Measurements from ENCODE around the gene SHE. TPM values are rescaled to one million over a fixed set of nuclear protein-coding genes. Genes with fewer than 3 reads are reported as not detected.

SHE gene
- total and polyA plus RNA-seq, 2 of the 8 experiments (the other 6 are each of a cell fraction or from before 2014, with no cell fraction given), result 0.44 to 0.45 TPM

DNA sequence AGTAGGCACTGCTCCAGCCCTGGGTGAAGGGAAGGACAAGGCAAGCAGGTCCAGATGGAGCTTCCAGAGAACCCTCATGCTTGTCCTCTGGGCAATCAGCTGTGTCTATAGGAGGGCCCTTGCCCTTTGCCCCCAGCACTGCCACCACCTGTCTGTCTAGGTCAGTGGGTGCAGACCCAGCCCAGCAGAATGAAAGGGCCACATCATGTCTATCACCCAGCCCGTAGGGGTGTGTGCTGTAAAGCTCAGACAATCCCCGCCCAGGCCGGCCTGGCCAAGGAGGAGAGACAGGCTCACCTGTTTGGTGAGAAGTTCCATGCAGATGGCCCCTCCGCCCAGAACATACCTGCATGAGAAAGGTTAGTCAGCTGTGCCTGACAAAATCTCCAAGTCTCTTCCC, 49.3 kb upstream of the SHE start (continued):
- TF ChIP-seq, protein P1, sequence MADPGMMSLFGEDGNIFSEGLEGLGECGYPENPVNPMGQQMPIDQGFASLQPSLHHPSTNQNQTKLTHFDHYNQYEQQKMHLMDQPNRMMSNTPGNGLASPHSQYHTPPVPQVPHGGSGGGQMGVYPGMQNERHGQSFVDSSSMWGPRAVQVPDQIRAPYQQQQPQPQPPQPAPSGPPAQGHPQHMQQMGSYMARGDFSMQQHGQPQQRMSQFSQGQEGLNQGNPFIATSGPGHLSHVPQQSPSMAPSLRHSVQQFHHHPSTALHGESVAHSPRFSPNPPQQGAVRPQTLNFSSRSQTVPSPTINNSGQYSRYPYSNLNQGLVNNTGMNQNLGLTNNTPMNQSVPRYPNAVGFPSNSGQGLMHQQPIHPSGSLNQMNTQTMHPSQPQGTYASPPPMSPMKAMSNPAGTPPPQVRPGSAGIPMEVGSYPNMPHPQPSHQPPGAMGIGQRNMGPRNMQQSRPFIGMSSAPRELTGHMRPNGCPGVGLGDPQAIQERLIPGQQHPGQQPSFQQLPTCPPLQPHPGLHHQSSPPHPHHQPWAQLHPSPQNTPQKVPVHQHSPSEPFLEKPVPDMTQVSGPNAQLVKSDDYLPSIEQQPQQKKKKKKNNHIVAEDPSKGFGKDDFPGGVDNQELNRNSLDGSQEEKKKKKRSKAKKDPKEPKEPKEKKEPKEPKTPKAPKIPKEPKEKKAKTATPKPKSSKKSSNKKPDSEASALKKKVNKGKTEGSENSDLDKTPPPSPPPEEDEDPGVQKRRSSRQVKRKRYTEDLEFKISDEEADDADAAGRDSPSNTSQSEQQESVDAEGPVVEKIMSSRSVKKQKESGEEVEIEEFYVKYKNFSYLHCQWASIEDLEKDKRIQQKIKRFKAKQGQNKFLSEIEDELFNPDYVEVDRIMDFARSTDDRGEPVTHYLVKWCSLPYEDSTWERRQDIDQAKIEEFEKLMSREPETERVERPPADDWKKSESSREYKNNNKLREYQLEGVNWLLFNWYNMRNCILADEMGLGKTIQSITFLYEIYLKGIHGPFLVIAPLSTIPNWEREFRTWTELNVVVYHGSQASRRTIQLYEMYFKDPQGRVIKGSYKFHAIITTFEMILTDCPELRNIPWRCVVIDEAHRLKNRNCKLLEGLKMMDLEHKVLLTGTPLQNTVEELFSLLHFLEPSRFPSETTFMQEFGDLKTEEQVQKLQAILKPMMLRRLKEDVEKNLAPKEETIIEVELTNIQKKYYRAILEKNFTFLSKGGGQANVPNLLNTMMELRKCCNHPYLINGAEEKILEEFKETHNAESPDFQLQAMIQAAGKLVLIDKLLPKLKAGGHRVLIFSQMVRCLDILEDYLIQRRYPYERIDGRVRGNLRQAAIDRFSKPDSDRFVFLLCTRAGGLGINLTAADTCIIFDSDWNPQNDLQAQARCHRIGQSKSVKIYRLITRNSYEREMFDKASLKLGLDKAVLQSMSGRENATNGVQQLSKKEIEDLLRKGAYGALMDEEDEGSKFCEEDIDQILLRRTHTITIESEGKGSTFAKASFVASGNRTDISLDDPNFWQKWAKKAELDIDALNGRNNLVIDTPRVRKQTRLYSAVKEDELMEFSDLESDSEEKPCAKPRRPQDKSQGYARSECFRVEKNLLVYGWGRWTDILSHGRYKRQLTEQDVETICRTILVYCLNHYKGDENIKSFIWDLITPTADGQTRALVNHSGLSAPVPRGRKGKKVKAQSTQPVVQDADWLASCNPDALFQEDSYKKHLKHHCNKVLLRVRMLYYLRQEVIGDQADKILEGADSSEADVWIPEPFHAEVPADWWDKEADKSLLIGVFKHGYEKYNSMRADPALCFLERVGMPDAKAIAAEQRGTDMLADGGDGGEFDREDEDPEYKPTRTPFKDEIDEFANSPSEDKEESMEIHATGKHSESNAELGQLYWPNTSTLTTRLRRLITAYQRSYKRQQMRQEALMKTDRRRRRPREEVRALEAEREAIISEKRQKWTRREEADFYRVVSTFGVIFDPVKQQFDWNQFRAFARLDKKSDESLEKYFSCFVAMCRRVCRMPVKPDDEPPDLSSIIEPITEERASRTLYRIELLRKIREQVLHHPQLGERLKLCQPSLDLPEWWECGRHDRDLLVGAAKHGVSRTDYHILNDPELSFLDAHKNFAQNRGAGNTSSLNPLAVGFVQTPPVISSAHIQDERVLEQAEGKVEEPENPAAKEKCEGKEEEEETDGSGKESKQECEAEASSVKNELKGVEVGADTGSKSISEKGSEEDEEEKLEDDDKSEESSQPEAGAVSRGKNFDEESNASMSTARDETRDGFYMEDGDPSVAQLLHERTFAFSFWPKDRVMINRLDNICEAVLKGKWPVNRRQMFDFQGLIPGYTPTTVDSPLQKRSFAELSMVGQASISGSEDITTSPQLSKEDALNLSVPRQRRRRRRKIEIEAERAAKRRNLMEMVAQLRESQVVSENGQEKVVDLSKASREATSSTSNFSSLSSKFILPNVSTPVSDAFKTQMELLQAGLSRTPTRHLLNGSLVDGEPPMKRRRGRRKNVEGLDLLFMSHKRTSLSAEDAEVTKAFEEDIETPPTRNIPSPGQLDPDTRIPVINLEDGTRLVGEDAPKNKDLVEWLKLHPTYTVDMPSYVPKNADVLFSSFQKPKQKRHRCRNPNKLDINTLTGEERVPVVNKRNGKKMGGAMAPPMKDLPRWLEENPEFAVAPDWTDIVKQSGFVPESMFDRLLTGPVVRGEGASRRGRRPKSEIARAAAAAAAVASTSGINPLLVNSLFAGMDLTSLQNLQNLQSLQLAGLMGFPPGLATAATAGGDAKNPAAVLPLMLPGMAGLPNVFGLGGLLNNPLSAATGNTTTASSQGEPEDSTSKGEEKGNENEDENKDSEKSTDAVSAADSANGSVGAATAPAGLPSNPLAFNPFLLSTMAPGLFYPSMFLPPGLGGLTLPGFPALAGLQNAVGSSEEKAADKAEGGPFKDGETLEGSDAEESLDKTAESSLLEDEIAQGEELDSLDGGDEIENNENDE (IDR thresholded peaks at IDR 0.05; ENCODE audit: insufficient replicate concordance, low read length), result no peak
- TF ChIP-seq KDM1A (IDR thresholded peaks at IDR 0.05; ENCODE audit: borderline replicate concordance, low read length) (no peak), SAP30 (IDR thresholded peaks at IDR 0.05; ENCODE audit: insufficient read depth, insufficient replicate concordance, low read length) (no peak), JUN (IDR thresholded peaks at IDR 0.05; ENCODE audit: low read depth, low read length) (no peak), FOSL1 (IDR thresholded peaks at IDR 0.05; ENCODE audit: insufficient read depth, low read depth, low read length) (no peak), EP300 (IDR thresholded peaks at IDR 0.05; ENCODE audit: borderline replicate concordance in 1 of 2, low read depth in 2 of 2, low read length in 2 of 2) (no peak), POU5F1 (IDR thresholded peaks at IDR 0.05; ENCODE audit: low read depth, low read length) (no peak), BACH1 (IDR thresholded peaks at IDR 0.05; ENCODE audit: low read length) (no peak), MAFK (IDR thresholded peaks at IDR 0.05; ENCODE audit: low read depth, low read length) (no peak)
- TF ChIP-seq, protein P2, sequence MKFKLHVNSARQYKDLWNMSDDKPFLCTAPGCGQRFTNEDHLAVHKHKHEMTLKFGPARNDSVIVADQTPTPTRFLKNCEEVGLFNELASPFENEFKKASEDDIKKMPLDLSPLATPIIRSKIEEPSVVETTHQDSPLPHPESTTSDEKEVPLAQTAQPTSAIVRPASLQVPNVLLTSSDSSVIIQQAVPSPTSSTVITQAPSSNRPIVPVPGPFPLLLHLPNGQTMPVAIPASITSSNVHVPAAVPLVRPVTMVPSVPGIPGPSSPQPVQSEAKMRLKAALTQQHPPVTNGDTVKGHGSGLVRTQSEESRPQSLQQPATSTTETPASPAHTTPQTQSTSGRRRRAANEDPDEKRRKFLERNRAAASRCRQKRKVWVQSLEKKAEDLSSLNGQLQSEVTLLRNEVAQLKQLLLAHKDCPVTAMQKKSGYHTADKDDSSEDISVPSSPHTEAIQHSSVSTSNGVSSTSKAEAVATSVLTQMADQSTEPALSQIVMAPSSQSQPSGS (IDR thresholded peaks at IDR 0.05; ENCODE audit: low read length), result no peak

Measured in H1 (cell line).